GM19239 (cell line): ENCODE measurements around the gene LIMA1.
"Not testable (repeated sequence)": the region's sequence is repeated elsewhere in the genome, so short reads cannot be mapped to it uniquely, and the experiment has no call there.

Experiments used
- DNase-seq: peaks from one replicate; pipeline ENCODE4 v3.0.0; 2011; ENCODE audit warnings: low spot score; ENCODE audit not compliant: insufficient read length
- FAIRE-seq: peaks from 2 replicates; lab custom pipeline; 2011; peaks lifted over from hg19 to GRCh38; lab: Jason Lieb, UNC

Gene LIMA1

GRCh38 chr12:50283229-50283923, at the start of gene LIMA1:
TSS of gene LIMA1 (minus strand) at chr12:50283520. CDS start at chr12:50248751, 34,769 bp downstream.
- DNase-seq (peak; percentile 91), FAIRE-seq (peak; percentile 68)

DNA sequence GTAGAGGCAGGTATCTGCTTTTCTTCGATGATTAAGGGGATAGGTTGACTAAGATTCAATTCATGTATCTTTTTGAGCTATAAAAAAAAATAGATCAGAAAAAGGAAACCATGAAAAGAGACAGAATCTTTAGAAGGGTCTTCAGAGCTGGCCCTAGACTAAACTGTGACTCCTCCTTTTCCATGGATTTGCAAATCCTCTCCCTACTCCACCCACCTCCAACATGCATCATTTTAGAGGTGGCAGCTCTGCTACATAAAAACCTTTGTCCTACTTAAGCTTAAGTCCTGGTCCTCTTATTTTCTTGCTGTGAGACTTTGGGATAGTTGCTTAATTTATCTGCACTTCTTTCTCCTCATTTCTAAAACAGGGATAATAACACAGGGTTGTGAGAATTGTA, 48.4 kb upstream of the LIMA1 start:
- FAIRE-seq (no peak), DNase-seq (no peak)

- not testable (repeated sequence) for FAIRE-seq, DNase-seq
Observed at GRCh38 chr12:50328664-50329063, 45.3 kb upstream of the LIMA1 start.

DNA sequence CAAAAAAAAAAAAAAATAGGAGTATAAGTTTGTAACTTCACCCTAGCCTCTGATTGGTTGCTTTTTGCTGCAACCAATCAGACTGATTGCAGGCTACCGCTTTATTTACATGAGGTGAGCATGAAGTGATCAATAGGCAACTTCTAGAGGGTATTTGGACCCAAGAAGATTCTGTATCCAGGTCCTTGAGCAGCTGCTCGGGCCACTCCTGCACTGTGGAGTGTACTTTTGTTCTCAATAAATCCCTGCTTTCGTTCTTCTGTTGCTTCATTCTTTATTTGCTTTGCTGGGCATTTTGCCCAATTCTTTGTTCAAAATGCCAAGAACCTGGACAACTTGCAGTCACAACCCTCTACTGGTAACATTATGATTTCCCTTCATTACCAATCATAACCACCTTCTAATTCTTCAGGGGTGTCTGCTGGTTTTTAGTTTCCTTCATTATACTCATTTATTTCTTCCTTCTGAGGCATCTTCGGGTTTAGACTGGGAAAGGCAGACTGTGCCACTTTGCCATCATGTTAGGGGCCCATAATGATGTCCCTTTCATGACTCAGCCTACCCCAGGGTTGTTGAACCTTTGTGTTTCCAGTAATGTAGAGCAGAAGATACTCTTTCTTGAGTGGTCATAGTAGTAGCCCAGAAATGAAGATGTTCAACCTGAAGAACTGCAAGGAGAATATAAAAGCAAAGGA, 43.4 kb upstream of the LIMA1 start:
- no peak for FAIRE-seq

GRCh38 chr12:50325890-50326391, 42.6 kb upstream of the LIMA1 start:
- no peak for FAIRE-seq

More for the DNA sequence above, 43.4 kb upstream of the LIMA1 start:
- no peak for DNase-seq

GRCh38 chr12:50324770-50325169, 41.5 kb upstream of the LIMA1 start:
- FAIRE-seq, DNase-seq: not testable (repeated sequence)

More at GRCh38 chr12:50325890-50326391, 42.6 kb upstream of the LIMA1 start:
- no peak for DNase-seq

DNA sequence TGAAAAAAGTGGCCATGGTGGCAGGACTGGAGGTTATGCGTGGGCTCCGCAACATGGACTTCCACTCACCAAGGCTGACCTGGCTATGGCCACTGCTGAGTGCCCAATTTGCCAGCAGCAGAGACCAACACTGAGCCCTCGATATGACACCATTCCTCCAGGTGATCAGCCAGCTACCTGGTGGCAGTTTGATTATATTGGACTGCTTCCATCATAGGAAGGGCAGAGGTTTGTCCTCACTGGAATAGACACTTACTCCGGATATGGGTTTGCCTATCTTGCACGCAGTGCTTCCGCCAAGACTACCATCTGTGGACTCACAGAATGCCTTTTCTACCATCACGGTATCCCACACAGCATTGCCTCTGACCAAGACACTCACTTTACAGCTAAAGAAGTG, 40.8 kb upstream of the LIMA1 start:
- DNase-seq, FAIRE-seq: not testable (repeated sequence)

- DNase-seq: no peak
- FAIRE-seq: no peak
Observed at GRCh38 chr12:50322206-50322605, 38.9 kb upstream of the LIMA1 start.

DNA sequence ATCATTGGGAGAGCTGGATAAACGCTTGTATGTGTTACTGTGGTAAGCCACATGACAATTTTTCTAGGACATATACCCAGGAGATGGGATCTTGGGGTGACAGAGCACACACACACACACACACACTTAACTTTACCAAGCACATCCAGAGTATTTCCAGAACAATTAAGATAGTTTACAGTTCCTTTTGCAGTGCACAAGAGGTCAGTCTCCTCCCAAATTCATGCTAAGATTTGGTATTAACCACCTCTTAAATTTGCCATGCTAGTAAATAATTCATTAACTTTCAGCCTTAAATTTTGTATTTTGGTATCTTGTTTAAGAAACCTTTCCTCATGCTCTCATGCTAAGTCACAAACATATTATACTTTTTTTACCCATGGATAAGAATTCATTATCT, 33.9 kb upstream of the LIMA1 start:
- DNase-seq (no peak), FAIRE-seq (no peak)

DNA sequence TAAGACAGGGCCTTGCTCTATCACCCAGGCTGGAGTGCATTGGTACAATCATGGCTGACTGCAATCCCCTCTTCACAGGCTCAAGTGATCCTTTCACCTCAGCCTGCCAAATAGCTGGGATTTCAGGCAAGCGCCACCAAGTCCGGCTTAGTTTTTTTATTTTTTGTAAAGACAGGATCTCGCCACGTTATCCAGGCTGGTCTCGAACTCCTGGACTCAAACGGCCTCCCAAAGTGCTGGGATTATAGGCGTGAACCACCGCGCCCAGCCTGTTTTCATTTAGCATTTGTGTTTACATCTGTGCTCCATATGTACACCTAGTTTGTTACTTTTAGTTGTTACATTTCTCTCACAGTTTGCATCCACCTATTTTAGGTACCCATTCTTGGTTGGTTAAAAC, 32.5 kb upstream of the LIMA1 start:
- FAIRE-seq (no peak), DNase-seq (no peak)

- FAIRE-seq: no peak
Observed at GRCh38 chr12:50314636-50315312, 31.5 kb upstream of the LIMA1 start.

DNA sequence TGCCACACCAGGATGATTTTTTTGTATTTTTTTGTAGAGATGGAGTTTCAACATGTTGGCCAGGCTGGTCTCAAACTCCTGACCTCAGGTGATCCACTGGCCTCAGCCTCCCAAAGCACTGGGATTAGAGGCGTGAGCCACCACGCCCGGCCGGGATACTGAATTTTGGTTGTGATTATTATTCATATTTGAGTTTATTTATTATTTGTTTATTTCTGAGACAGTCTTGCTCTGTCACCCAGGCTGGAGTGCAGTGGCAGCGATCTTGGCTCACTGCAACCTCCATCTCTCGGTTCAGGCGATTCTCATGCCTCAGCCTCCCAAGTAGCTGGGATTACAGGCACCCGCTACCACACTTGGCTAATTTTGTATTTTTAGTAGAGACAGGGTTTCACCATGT, 30.7 kb upstream of the LIMA1 start:
- DNase-seq, FAIRE-seq: not testable (repeated sequence)

More at GRCh38 chr12:50314636-50315312, 31.5 kb upstream of the LIMA1 start:
- peak; percentile 16 for DNase-seq

GRCh38 chr12:50313256-50313931, 30.1 kb upstream of the LIMA1 start:
- DNase-seq: no peak
- no peak for FAIRE-seq

DNA sequence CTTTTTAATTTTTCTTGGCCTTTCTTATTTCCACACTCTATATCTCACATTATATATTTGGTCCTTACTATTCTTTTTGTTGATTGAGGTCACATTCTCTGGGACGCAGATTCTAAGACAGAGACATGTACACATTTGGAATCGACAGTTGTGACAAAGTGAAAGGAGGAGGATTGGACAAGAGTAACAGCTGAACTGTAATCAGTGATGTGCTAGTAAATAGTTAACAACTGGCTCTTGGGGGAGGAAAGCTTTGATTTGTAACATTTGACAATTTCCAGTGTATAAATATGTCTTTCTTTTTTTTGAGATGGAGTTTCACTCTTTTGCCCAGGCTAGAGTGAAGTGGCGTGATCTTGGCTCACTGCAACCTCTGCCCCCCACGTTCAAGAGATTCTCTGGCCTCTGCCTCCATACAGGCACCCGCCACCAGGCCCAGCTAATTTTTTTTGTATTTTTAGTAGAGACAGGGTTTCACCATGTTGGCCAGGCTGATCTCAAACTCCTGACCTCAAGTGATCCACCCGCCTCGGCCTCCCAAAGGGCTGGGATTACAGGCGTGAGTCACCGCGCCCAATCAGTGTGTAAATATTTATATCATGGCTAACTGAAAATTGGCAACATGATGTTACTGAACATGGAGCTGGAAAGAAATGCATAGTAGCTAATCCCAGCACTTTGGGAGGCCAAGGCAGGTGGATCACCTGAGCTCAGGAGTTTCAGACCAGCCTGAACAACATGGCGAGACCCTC, 28.7 kb upstream of the LIMA1 start:
- FAIRE-seq, DNase-seq: not testable (repeated sequence)

DNA sequence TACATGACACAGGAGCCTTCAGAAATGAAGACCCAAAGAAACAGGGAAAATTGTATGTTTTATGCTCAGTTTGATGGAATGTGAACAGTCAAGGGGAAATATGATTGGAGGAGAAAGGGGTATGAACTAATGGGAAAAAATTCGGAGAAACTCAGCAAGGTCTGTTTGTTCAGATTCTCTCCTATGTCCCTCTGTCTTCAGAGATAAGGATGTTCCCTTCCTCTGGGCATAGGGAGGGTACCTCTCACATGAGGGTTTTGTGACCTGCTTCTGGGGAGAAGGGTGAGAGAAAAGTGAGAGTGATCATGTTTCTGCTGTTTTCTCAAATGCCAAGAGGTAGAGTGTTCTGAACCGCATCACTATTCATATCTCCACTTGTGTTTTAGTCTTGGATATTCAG, 26.6 kb upstream of the LIMA1 start:
- no peak for DNase-seq
- no peak for FAIRE-seq

DNA sequence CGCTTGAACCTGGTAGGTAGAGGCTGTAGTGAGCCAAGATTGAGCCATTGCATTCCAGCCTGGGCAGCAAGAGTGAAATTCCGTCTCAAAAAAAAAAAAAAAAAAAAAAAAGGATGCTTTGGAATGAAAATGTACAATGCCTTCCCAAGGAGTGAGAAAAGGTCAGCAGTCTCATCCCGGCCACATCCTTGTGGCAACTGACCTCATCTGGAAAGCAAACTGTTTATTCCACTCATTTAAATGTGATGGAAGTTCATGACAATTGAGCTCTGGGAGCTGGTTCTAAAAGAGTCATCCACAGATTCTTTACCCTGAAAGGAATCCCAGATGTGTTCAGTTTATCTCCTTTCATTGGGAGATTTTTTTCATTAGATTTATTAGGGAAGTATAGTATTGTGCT, 19.4 kb upstream of the LIMA1 start:
- DNase-seq (no peak), FAIRE-seq (no peak)

DNA sequence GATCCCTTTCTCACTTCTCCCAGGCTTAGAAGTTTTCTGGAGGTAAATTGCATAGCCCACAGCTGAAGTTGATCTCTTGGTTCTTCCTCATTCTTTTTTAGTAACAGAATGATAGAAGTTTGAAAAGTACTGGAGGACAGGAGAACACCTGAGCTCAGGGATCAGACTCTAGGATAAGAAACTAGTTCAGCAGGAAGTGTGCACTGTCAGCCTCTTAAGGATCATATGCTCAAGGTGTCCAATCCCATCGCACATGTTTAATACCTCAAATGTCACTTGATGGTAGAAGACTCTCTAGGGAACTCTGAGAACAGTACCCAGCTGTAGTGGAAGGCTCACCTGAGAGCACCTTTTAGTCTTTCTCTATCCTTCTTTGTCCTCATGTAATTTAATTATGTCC, 14.7 kb upstream of the LIMA1 start:
- FAIRE-seq (peak; percentile 48), DNase-seq (no peak)

- DNase-seq (no peak), FAIRE-seq (no peak)
Observed at GRCh38 chr12:50297027-50297426, 13.7 kb upstream of the LIMA1 start.

GRCh38 chr12:50296554-50296953, 13.2 kb upstream of the LIMA1 start:
- DNase-seq (no peak), FAIRE-seq (no peak)

DNA sequence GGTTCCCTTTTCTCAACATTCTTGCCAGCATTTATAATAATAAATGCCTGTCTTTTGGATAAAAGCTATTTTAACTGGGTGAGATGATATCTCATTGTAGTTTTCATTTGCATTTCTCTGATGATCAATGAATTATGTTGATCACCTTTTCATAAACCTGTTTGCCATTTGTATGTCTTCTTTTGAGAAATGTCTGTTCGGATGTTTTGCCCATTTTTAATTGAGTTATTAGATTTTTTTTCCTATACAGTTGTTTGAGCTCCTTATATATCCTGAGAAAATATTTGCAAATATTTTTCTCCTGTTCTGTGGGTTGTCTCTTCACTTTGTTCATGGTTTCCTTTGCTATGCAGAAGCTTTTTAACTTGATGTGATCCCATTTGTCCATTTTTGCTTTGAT, 8.1 kb upstream of the LIMA1 start:
- FAIRE-seq (no peak), DNase-seq (no peak)
